Measurements from ENCODE around the gene GNL2. TPM values are rescaled to one million over a fixed set of nuclear protein-coding genes. Genes with fewer than 3 reads are reported as not detected.

Gene GNL2
- total and polyA plus RNA-seq, 9 of the 15 experiments (the other 6 are each of a cell fraction or from before 2014, with no cell fraction given): 156 to 371 (median 263) TPM

DNA sequence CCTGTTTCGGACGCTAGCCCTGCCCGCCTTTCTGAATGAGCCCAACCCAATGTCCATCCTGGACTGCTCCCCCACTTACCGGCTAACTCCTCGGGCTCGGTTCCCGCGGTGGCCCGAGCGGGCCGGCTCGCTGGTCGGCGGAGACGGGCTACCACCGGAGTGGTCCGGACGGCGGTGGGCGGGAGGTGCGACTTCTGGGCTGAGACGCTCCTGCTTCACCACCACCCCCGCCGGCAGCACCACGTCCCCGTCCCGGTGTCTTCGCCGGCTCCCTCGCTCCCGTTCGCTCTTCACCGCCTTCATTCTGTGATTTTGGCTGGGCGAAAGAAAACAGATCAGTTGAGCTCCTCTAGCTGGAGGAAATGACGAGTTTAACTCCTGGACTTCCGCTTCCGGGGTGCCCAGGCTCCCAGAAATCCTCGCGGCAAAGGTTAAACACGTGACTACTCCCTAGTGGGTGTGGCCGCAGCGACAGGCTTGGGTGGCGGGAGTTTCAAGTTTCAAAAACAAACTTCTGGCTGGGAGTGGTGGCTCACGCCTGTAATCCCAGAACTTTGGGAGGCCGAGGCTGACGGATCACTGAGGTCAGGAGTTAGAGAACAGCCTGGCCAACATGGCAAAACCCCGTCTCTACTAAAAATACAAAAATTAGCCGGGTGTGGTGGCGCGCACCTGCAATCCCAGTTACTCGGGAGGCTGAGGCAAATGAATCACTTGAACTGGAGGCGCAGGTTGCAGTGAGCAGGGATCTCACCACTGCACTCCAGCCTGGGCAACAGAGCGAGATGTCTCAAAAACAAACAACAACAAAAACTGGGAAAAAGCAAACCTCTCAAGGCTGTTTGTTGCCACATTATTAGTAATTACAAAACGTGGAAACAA, 41.6 kb downstream of the GNL2 start, which contains the start of gene SNIP1 (continued):
- TF ChIP-seq CBX2 (IDR thresholded peaks at IDR 0.05; ENCODE audit: insufficient read depth, low read length, poor library complexity, severe bottlenecking): no peak
- peak; percentile 92 for TF ChIP-seq POLR2B (IDR thresholded peaks at IDR 0.05; ENCODE audit: low read depth, partially characterized antibody)
- peak; percentile 99 for TF ChIP-seq GABPA (tag; conservative IDR thresholded peaks at IDR 0.05; ENCODE audit: low read depth)
- TF ChIP-seq FOXA1 (IDR thresholded peaks at IDR 0.05; ENCODE audit: borderline replicate concordance): no peak
- TF ChIP-seq ZNF12 (CRISPR knock-in tag; IDR thresholded peaks at IDR 0.05): 0 out of 2 replicates have a peak, but pooled peaks have one; percentile 14
- no peak for TF ChIP-seq ZFPM2 (CRISPR knock-in tag; IDR thresholded peaks at IDR 0.05)
- peak; percentile 42; the same call in 1 of the 2 replicates for TF ChIP-seq ZNF212 (CRISPR knock-in tag; IDR thresholded peaks at IDR 0.05)
- TF ChIP-seq ESRRB (CRISPR knock-in tag; IDR thresholded peaks at IDR 0.05; ENCODE audit: borderline replicate concordance): no peak
- TF ChIP-seq TAF15 (IDR thresholded peaks at IDR 0.05; ENCODE audit: low read depth, low read length): no peak
- TF ChIP-seq, protein P1, sequence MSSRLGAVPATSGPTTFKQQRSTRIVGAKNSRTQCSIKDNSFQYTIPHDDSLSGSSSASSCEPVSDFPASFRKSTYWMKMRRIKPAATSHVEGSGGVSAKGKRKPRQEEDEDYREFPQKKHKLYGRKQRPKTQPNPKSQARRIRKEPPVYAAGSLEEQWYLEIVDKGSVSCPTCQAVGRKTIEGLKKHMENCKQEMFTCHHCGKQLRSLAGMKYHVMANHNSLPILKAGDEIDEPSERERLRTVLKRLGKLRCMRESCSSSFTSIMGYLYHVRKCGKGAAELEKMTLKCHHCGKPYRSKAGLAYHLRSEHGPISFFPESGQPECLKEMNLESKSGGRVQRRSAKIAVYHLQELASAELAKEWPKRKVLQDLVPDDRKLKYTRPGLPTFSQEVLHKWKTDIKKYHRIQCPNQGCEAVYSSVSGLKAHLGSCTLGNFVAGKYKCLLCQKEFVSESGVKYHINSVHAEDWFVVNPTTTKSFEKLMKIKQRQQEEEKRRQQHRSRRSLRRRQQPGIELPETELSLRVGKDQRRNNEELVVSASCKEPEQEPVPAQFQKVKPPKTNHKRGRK (tag; IDR thresholded peaks at IDR 0.05): peak; percentile 57
- TF ChIP-seq, protein P2, sequence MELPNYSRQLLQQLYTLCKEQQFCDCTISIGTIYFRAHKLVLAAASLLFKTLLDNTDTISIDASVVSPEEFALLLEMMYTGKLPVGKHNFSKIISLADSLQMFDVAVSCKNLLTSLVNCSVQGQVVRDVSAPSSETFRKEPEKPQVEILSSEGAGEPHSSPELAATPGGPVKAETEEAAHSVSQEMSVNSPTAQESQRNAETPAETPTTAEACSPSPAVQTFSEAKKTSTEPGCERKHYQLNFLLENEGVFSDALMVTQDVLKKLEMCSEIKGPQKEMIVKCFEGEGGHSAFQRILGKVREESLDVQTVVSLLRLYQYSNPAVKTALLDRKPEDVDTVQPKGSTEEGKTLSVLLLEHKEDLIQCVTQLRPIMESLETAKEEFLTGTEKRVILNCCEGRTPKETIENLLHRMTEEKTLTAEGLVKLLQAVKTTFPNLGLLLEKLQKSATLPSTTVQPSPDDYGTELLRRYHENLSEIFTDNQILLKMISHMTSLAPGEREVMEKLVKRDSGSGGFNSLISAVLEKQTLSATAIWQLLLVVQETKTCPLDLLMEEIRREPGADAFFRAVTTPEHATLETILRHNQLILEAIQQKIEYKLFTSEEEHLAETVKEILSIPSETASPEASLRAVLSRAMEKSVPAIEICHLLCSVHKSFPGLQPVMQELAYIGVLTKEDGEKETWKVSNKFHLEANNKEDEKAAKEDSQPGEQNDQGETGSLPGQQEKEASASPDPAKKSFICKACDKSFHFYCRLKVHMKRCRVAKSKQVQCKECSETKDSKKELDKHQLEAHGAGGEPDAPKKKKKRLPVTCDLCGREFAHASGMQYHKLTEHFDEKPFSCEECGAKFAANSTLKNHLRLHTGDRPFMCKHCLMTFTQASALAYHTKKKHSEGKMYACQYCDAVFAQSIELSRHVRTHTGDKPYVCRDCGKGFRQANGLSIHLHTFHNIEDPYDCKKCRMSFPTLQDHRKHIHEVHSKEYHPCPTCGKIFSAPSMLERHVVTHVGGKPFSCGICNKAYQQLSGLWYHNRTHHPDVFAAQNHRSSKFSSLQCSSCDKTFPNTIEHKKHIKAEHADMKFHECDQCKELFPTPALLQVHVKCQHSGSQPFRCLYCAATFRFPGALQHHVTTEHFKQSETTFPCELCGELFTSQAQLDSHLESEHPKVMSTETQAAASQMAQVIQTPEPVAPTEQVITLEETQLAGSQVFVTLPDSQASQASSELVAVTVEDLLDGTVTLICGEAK (IDR thresholded peaks at IDR 0.05): peak; percentile 99
- TF ChIP-seq, protein P2 (CRISPR knock-in tag; IDR thresholded peaks at IDR 0.05): no peak
- TF ChIP-seq PTRF (tag; IDR thresholded peaks at IDR 0.05): no peak
- no peak for TF ChIP-seq JUNB (CRISPR knock-in tag; conservative IDR thresholded peaks at IDR 0.05)
- TF ChIP-seq ZBTB7A (IDR thresholded peaks at IDR 0.05; ENCODE audit: borderline replicate concordance, control insufficient read depth, low read depth, low read length): no peak; the same call in 1 of the 2 replicates
- TF ChIP-seq SIRT6 (IDR thresholded peaks at IDR 0.05; ENCODE audit: low read depth, low read length): no peak
- peak; percentile 99 for TF ChIP-seq FOXM1 (IDR thresholded peaks at IDR 0.05; ENCODE audit: low read depth)
- TF ChIP-seq FOXM1 (CRISPR knock-in tag; IDR thresholded peaks at IDR 0.05; ENCODE audit: low read depth): peak; percentile 99
